Thyroid gland (tissue), 4 donors: Measurements from ENCODE around the gene PHF14. TPM values are rescaled to one million over a fixed set of nuclear protein-coding genes. Genes with fewer than 3 reads are reported as not detected.
"Not testable (repeated sequence)": the region's sequence is repeated elsewhere in the genome, so short reads cannot be mapped to it uniquely, and the experiment has no call there.

Source experiments
- DNase-seq, 2 donors: peaks; one replicate each; pipeline ENCODE4 v3.0.0-alpha.2; 2019
- H3K27ac ChIP-seq, 3 donors: fragments of 200-600 bp; sonication (generic); 1 replicate in 2 of 3; 2 replicates in 1 of 3; pipeline ENCODE4 v1.5.1; 2016 to 2019; ENCODE audit warnings: mild to moderate bottlenecking in 1 of 3, moderate library complexity in 1 of 3
- H3K27me3 ChIP-seq: fragments of 200-600 bp; sonication (generic); one replicate; pipeline ENCODE4 v1.5.1; 2019
- H3K36me3 ChIP-seq, 2 donors: fragments of 200-600 bp; sonication (generic); one replicate each; pipeline ENCODE4 v1.5.1; 2016 to 2019
- H3K4me1 ChIP-seq, 2 donors: fragments of 200-600 bp; sonication (generic); one replicate each; pipeline ENCODE4 v1.5.1; 2017 to 2019
- H3K4me3 ChIP-seq, 3 donors: fragments of 200-600 bp; sonication (generic); replicated peaks in 1 of 3; 1 replicate in 2 of 3; 2 replicates in 1 of 3; pipeline ENCODE4 v1.5.1; 2016; ENCODE audit warnings: mild to moderate bottlenecking in 1 of 3
- H3K9me3 ChIP-seq: fragments of 200-600 bp; sonication (generic); one replicate; pipeline ENCODE4 v1.5.1; 2017
- CTCF ChIP-seq, 6 experiments: fragments of 200-600 bp in 3 of 6; fragments of 450-650 bp in 3 of 6; sonication (generic) in 3 of 6; IDR thresholded peaks; one replicate each; pipeline ENCODE4 v1.5.1; 2016 to 2019; ENCODE audit warnings: antibody characterized with exemption in 6 of 6, mild to moderate bottlenecking in 2 of 6, inconsistent platforms in 1 of 6, moderate library complexity in 1 of 6
- POLR2A ChIP-seq, 2 donors: fragments of 450-650 bp; IDR thresholded peaks; one replicate each; pipeline ENCODE4 v1.6.1; 2017; ENCODE audit warnings: antibody characterized with exemption in 2 of 2, mild to moderate bottlenecking in 2 of 2, moderate library complexity in 1 of 2
- WGBS, 2 donors: methylation state at CpG; one replicate each; pipeline ENCODE4 v1.1.5; 2017; 5-methylcytosine and 5-hydroxymethylcytosine counted together
- intact Hi-C: fragments of 100-400 bp; cut with DNase I; formaldehyde crosslinking; loops from one replicate; pipeline ENCODE4 v1.15.1; 2023
- total RNA-seq, 4 donors: library from RNA; depleted of rRNA; stranded (reverse); fragments of >200 nt; gene quantifications; one replicate each; pipeline ENCODE4 v1.2.3, GENCODE V29; 2016

Gene PHF14
- total RNA-seq: 10 to 100 TPM; 30.9 to 46.3 (median 36.8) TPM

GRCh38 chr7:10973061-10973941 lies at the start of gene PHF14:
PHF14 (plus strand) TSS chr7:10973872; CDS start chr7:10974324, 452 bp downstream.
- intact Hi-C loops: no loop called here
- peaks cover 4 to 11% of the 10 kb centered on the region in 2 donors for H3K4me1 ChIP-seq
- DNase-seq: peak; percentile 97 to 98
- peak within 1 kb of the TSS; percentile 81 to 97 (median 86) for H3K4me3 ChIP-seq
- TF ChIP-seq POLR2A (IDR thresholded peaks at IDR 0.05) (peak in 1 of 2 donors; percentile 84), CTCF (IDR thresholded peaks at IDR 0.05) (no peak)
- peak within 1 kb of the TSS; percentile 72 to 87 (median 78) for H3K27ac ChIP-seq
- no peaks in the 10 kb centered on the region for H3K9me3 ChIP-seq
- 17 to 19% methylated on average over 37 to 39 of the region's 39 CpGs for WGBS, 2 donors
- H3K27me3 ChIP-seq: no peaks in the 10 kb centered on the region
- no peaks in the 10 kb centered on the region for H3K36me3 ChIP-seq

- WGBS, 2 donors: 61 to 76% methylated on average over 2 of the region's 2 CpGs
- no peaks in the 10 kb centered on the region for H3K9me3 ChIP-seq
- H3K4me3 ChIP-seq: no peak overlapping the region
- no peak for DNase-seq
- TF ChIP-seq POLR2A (IDR thresholded peaks at IDR 0.05) (no peak), CTCF (IDR thresholded peaks at IDR 0.05) (no peak)
- intact Hi-C loops: no loop called here
- no peak overlapping the region for H3K27ac ChIP-seq
- no peaks in the 10 kb centered on the region for H3K27me3 ChIP-seq
- no peaks in the 10 kb centered on the region for H3K36me3 ChIP-seq
- no peaks in the 10 kb centered on the region for H3K4me1 ChIP-seq
Measured at GRCh38 chr7:10924370-10924769, 49.3 kb upstream of the PHF14 start.

GRCh38 chr7:10928203-10928602 lies 45.5 kb upstream of the PHF14 start:
- DNase-seq, H3K27ac ChIP-seq, H3K4me3 ChIP-seq, H3K27me3 ChIP-seq, H3K4me1 ChIP-seq, H3K9me3 ChIP-seq, intact Hi-C loops: not testable (repeated sequence)
- H3K36me3 ChIP-seq: peaks cover 12 to 13% of the 10 kb centered on the region in 2 donors
- WGBS, 2 donors: 91 to 95% methylated on average over 3 of the region's 3 CpGs

- Histone ChIP-seq H3K4me3 (no peak overlapping the region), H3K4me1 (peaks cover 0 to 1% of the 10 kb centered on the region in 2 donors), H3K9me3 (no peaks in the 10 kb centered on the region), H3K27me3 (no peaks in the 10 kb centered on the region), H3K36me3 (peaks cover 13 to 19% of the 10 kb centered on the region in 2 donors), H3K27ac (no peak overlapping the region)
- no peak for DNase-seq
- 87 to 88% methylated on average over 3 of the region's 3 CpGs for WGBS, 2 donors
- no peak for TF ChIP-seq CTCF (IDR thresholded peaks at IDR 0.05)
- TF ChIP-seq POLR2A (IDR thresholded peaks at IDR 0.05): no peak
- intact Hi-C loops: no loop called here
Measured at GRCh38 chr7:10930551-10930950, 43.1 kb upstream of the PHF14 start.

GRCh38 chr7:10931161-10931560 lies 42.5 kb upstream of the PHF14 start:
- peaks cover 0 to 4% of the 10 kb centered on the region in 2 donors for H3K4me1 ChIP-seq
- intact Hi-C loops: no loop called here
- peaks cover 16 to 19% of the 10 kb centered on the region in 2 donors for H3K36me3 ChIP-seq
- no peaks in the 10 kb centered on the region for H3K27me3 ChIP-seq
- WGBS, 2 donors: 88 to 94% methylated on average over 5 of the region's 5 CpGs
- DNase-seq: no peak
- H3K27ac ChIP-seq: no peak overlapping the region
- no peak overlapping the region for H3K4me3 ChIP-seq
- no peaks in the 10 kb centered on the region for H3K9me3 ChIP-seq
- TF ChIP-seq CTCF (IDR thresholded peaks at IDR 0.05) (no peak), POLR2A (IDR thresholded peaks at IDR 0.05) (no peak)
